Fibroblast of the aortic adventitia (primary cell): ENCODE data around the gene ST7. TPM values are rescaled to one million over a fixed set of nuclear protein-coding genes. Genes with fewer than 3 reads are reported as not detected.

ENCODE experiments used
- DNase-seq: peaks from one replicate; pipeline ENCODE4 v3.0.0-alpha.2; 2010; ENCODE audit warnings: low read depth
- H3K4me3 ChIP-seq: 2 replicates; pipeline ENCODE4 v1.5.1; 2011; ENCODE audit warnings: low read depth, mild to moderate bottlenecking, control low read depth, low read length, moderate library complexity
- CTCF ChIP-seq: IDR thresholded peaks from 2 replicates; pipeline ENCODE4 v1.5.1; 2011; ENCODE audit warnings: mild to moderate bottlenecking, low read length, control low read depth, inconsistent platforms; ENCODE audit not compliant: insufficient read depth
- total RNA-seq: library from RNA; depleted of rRNA; stranded (reverse); fragments of >200 nt; gene quantifications from 2 replicates; pipeline ENCODE4 v1.2.3, GENCODE V29; 2012; ENCODE audit warnings: low replicate concordance

ST7 gene
- total RNA-seq, 1 donor = 22.7 TPM

GRCh38 chr7:116949941-116950801 is 3.1 kb upstream of the ST7 start:
- no peak for DNase-seq
- no peak for TF ChIP-seq CTCF
- H3K4me3 ChIP-seq = no peak overlapping the region

GRCh38 chr7:116950889-116951351 is 2.4 kb upstream of the ST7 start:
- H3K4me3 ChIP-seq = no peak overlapping the region
- TF ChIP-seq CTCF = no peak
- no peak for DNase-seq

GRCh38 chr7:116951366-116952292 is 1.7 kb upstream of the ST7 start:
- TF ChIP-seq CTCF = no peak
- no peak for DNase-seq
- no peak overlapping the region for H3K4me3 ChIP-seq

GRCh38 chr7:116952635-116953371 is 498 bp upstream of the ST7 start:
- no peak for TF ChIP-seq CTCF
- H3K4me3 ChIP-seq = peak overlapping the region; percentile 95
- DNase-seq = peak; percentile 57

GRCh38 chr7:116953906-116954838 is 871 bp downstream of the ST7 start:
- no peak for TF ChIP-seq CTCF
- peak overlapping the region; percentile 95 for H3K4me3 ChIP-seq
- DNase-seq = peak; percentile 79
